Testis (tissue), 5 donors: ENCODE measurements around the gene CORO1A. TPM values are rescaled to one million over a fixed set of nuclear protein-coding genes. Genes with fewer than 3 reads are reported as not detected.

ENCODE experiments used
- DNase-seq: peaks from one replicate; pipeline ENCODE4 v3.0.0-alpha.2; 2019
- H3K27ac ChIP-seq, 2 donors: fragments of 200-600 bp; sonication (generic); one replicate each; pipeline ENCODE4 v1.5.1; 2019
- H3K27me3 ChIP-seq: fragments of 200-600 bp; sonication (generic); one replicate; pipeline ENCODE4 v1.5.1; 2019
- H3K36me3 ChIP-seq: fragments of 200-600 bp; sonication (generic); one replicate; pipeline ENCODE4 v1.5.1; 2017; ENCODE audit warnings: low read depth; ENCODE audit errors: missing control alignments
- H3K4me1 ChIP-seq: fragments of 200-600 bp; sonication (generic); one replicate; pipeline ENCODE4 v1.5.1; 2019
- H3K4me3 ChIP-seq, 2 donors: fragments of 200-600 bp; sonication (generic); one replicate each; pipeline ENCODE4 v1.5.1; 2017 to 2019
- H3K9me3 ChIP-seq: fragments of 200-600 bp; sonication (generic); one replicate; pipeline ENCODE4 v1.5.1; 2017
- CTCF ChIP-seq, 3 experiments: fragments of 450-650 bp in 2 of 3; fragments of 200-600 bp in 1 of 3; sonication (generic) in 1 of 3; IDR thresholded peaks; one replicate each; pipeline ENCODE4 v1.5.1; 2016 to 2019; ENCODE audit warnings: antibody characterized with exemption in 3 of 3, mild to moderate bottlenecking in 2 of 3, moderate library complexity in 1 of 3
- POLR2A ChIP-seq: fragments of 450-650 bp; IDR thresholded peaks from one replicate; pipeline ENCODE4 v1.6.1; 2017; ENCODE audit warnings: antibody characterized with exemption, mild to moderate bottlenecking, moderate library complexity
- WGBS, 2 donors: methylation state at CpG; one replicate each; pipeline ENCODE4 v1.1.5; 2018; 5-methylcytosine and 5-hydroxymethylcytosine counted together
- intact Hi-C: fragments of 100-400 bp; cut with DNase I; formaldehyde crosslinking; loops from one replicate; pipeline ENCODE4 v1.15.1; 2023; ENCODE audit warnings: low total_unique reads
- long read RNA-seq, 2 donors: transcript quantifications; one replicate each; lab custom pipeline, GENCODE V29; 2026
- polyA plus RNA-seq: library from polyadenylated mRNA; stranded (reverse); fragments of 350-450 nt; fragmentation: Illumina TruSeq; extraction: RNeasy Lipid Tissue Mini Kit (QIAGEN cat#74804); gene quantifications from one replicate; pipeline ENCODE4 v1.2.3, GENCODE V29; 2014; ENCODE audit warnings: low read depth, low replicate concordance; ENCODE audit not compliant: insufficient read depth
- total RNA-seq, 2 donors: library from RNA; depleted of rRNA; stranded (reverse); fragments of >200 nt; gene quantifications; one replicate each; pipeline ENCODE4 v1.2.3, GENCODE V29; 2016

CORO1A gene
- total RNA-seq: 1 to 10 TPM; 4.4 to 9.6 TPM
- polyA plus RNA-seq: 19.7 TPM
- long read RNA-seq, donor 1, partial matches to known transcripts: 0 of 2 reads
- long read RNA-seq, donor 1, other reads (novel, unspliced or antisense): 0 of 2 reads
- long read RNA-seq, donor 2, partial matches to known transcripts: 0 of 2 reads
- long read RNA-seq, donor 2, other reads (novel, unspliced or antisense): 0 of 2 reads

GRCh38 chr16:30183233-30184095 lies at the start of gene CORO1A:
Gene CORO1A (plus strand): TSS chr16:30183602. CDS start chr16:30185210, 1,608 bp downstream.
- intact Hi-C loops: no loop called here
- Histone ChIP-seq H3K27me3 (no peaks in the 10 kb centered on the region), H3K36me3 (no peaks in the 10 kb centered on the region)

GRCh38 chr16:30136971-30137605 lies 46.3 kb upstream of the CORO1A start:
- Histone ChIP-seq H3K36me3 (no peaks in the 10 kb centered on the region), H3K27me3 (no peaks in the 10 kb centered on the region), H3K27ac (no peak overlapping the region), H3K4me1 (no peaks in the 10 kb centered on the region), H3K4me3 (no peak overlapping the region), H3K9me3 (no peaks in the 10 kb centered on the region)
- intact Hi-C loops: no loop called here
- 79 to 80% methylated on average over 11 of the region's 11 CpGs for WGBS, 2 donors
- no peak for DNase-seq
- TF ChIP-seq CTCF (IDR thresholded peaks at IDR 0.05): no peak
- no peak for TF ChIP-seq POLR2A

More at GRCh38 chr16:30183233-30184095, at the start of gene CORO1A:
- 0 to 1% methylated on average over 37 to 81 of the region's 81 CpGs for WGBS, 2 donors
- Histone ChIP-seq H3K27ac (peak within 1 kb of the TSS in 1 of 2 donors; percentile 63), H3K9me3 (no peaks in the 10 kb centered on the region), H3K4me3 (peak within 1 kb of the TSS; percentile 44 to 46), H3K4me1 (no peaks in the 10 kb centered on the region)
- no peak for TF ChIP-seq POLR2A
- no peak for TF ChIP-seq CTCF (IDR thresholded peaks at IDR 0.05)
- DNase-seq: peak; percentile 89

GRCh38 chr16:30137897-30138296 lies 45.5 kb upstream of the CORO1A start:
- H3K4me1 ChIP-seq: no peaks in the 10 kb centered on the region
- H3K4me3 ChIP-seq: no peak overlapping the region
- intact Hi-C loops: no loop called here
- no peaks in the 10 kb centered on the region for H3K27me3 ChIP-seq
- 86% methylated on average over 8 of the region's 8 CpGs for WGBS, 2 donors
- no peaks in the 10 kb centered on the region for H3K9me3 ChIP-seq
- no peak overlapping the region for H3K27ac ChIP-seq
- no peaks in the 10 kb centered on the region for H3K36me3 ChIP-seq
- TF ChIP-seq CTCF (IDR thresholded peaks at IDR 0.05) (no peak), POLR2A (no peak)
- no peak for DNase-seq

GRCh38 chr16:30139583-30140481 lies 43.6 kb upstream of the CORO1A start:
- no peaks in the 10 kb centered on the region for H3K4me1 ChIP-seq
- TF ChIP-seq CTCF (IDR thresholded peaks at IDR 0.05) (no peak), POLR2A (no peak)
- WGBS, 2 donors: 82 to 87% methylated on average over 13 of the region's 13 CpGs
- H3K27me3 ChIP-seq: no peaks in the 10 kb centered on the region
- intact Hi-C loops: no loop called here
- no peak overlapping the region for H3K27ac ChIP-seq
- H3K36me3 ChIP-seq: no peaks in the 10 kb centered on the region
- no peaks in the 10 kb centered on the region for H3K9me3 ChIP-seq
- no peak overlapping the region for H3K4me3 ChIP-seq
- DNase-seq: no peak
